Vagina (tissue), 2 donors: ENCODE results near the gene GOLGA6A.
"Not testable (repeated sequence)": the region's sequence is repeated elsewhere in the genome, so short reads cannot be mapped to it uniquely, and the experiment has no call there.

ENCODE experiments used
- CTCF ChIP-seq, 3 experiments: fragments of 450-650 bp in 2 of 3; fragments of 200-600 bp in 1 of 3; sonication (generic) in 1 of 3; IDR thresholded peaks; one replicate each; pipeline ENCODE4 v1.5.1; 2017 to 2019; ENCODE audit warnings: antibody characterized with exemption in 3 of 3, mild to moderate bottlenecking in 2 of 3, moderate library complexity in 2 of 3
- POLR2AphosphoS5 ChIP-seq, 2 donors: sonication (generic); formaldehyde crosslinking; IDR thresholded peaks; one replicate each; pipeline ENCODE4 v1.9.0; 2017; ENCODE audit warnings: antibody characterized with exemption in 2 of 2, mild to moderate bottlenecking in 2 of 2, low read depth in 1 of 2; ENCODE audit not compliant: insufficient read depth in 1 of 2

GRCh38 chr15:74052271-74053260 is 29.8 kb downstream of the GOLGA6A start:
- not testable (repeated sequence) for TF ChIP-seq CTCF (IDR thresholded peaks at IDR 0.05); POLR2AphosphoS5 (IDR thresholded peaks at IDR 0.05; ENCODE audit: insufficient read depth in 1 of 2, low read depth in 1 of 2)
